DMS53 treated with DMSO at 0.1 percent for 48 hours (cell line): ENCODE data around the gene TEX264.

Experiments used
- DNase-seq: peaks from one replicate; lab custom pipeline; 2025; ENCODE audit not compliant: unreplicated experiment; lab: John Stamatoyannopoulos, UW

Gene TEX264

GRCh38 chr3:51691949-51692348 is 20.9 kb downstream of the TEX264 start:
- DNase-seq = no peak

- DNase-seq = no peak
Observed at GRCh38 chr3:51692980-51693395, 21.9 kb downstream of the TEX264 start.

GRCh38 chr3:51696954-51697353 is 25.9 kb downstream of the TEX264 start:
- no peak for DNase-seq

GRCh38 chr3:51698209-51698608 is 27.2 kb downstream of the TEX264 start:
- DNase-seq = no peak

- DNase-seq = no peak
Observed at GRCh38 chr3:51700403-51700802, 29.4 kb downstream of the TEX264 start.

GRCh38 chr3:51702156-51702555 is 31.1 kb downstream of the TEX264 start:
- DNase-seq = no peak

GRCh38 chr3:51703068-51703760 is 32.2 kb downstream of the TEX264 start:
- no peak for DNase-seq

- no peak for DNase-seq
Observed at GRCh38 chr3:51703761-51704510, 32.9 kb downstream of the TEX264 start.

- no peak for DNase-seq
Observed at GRCh38 chr3:51704511-51704950, 33.5 kb downstream of the TEX264 start.

- no peak for DNase-seq
Observed at GRCh38 chr3:51705276-51706020, 34.4 kb downstream of the TEX264 start.

- DNase-seq = no peak
Observed at GRCh38 chr3:51706021-51706485, 35.0 kb downstream of the TEX264 start.

- DNase-seq = peak; percentile 13
Observed at GRCh38 chr3:51706788-51707731, 36.0 kb downstream of the TEX264 start, which contains the start of gene GRM2. Gene GRM2, plus strand, starts transcription at chr3:51707068. Its CDS starts 1,916 bp downstream, at chr3:51708984.

- DNase-seq = no peak
Observed at GRCh38 chr3:51708216-51708845, 37.3 kb downstream of the TEX264 start.

- no peak for DNase-seq
Observed at GRCh38 chr3:51709004-51709420, 38.0 kb downstream of the TEX264 start.

- DNase-seq = no peak
Observed at GRCh38 chr3:51709675-51710074, 38.6 kb downstream of the TEX264 start.

- no peak for DNase-seq
Observed at GRCh38 chr3:51710631-51711351, 39.7 kb downstream of the TEX264 start.

GRCh38 chr3:51711352-51712037 is 40.4 kb downstream of the TEX264 start:
- DNase-seq = no peak

GRCh38 chr3:51712038-51712420 is 41.0 kb downstream of the TEX264 start:
- no peak for DNase-seq

GRCh38 chr3:51712511-51712931 is 41.5 kb downstream of the TEX264 start:
- DNase-seq = no peak
